T-helper 1 cell treated with Interleukin-12 subunit alpha and Interleukin-12 subunit beta and Interleukin-4 antibody, amounts not matched to agents 30 ng/mL and 1 ng/mL, for 36 hours (primary cell): ENCODE data around the gene NKAPD1. TPM values are rescaled to one million over a fixed set of nuclear protein-coding genes. Genes with fewer than 3 reads are reported as not detected.
"Not testable (repeated sequence)": the region's sequence is repeated elsewhere in the genome, so short reads cannot be mapped to it uniquely, and the experiment has no call there.

Experiments
- intact Hi-C: fragments of 100-400 bp; cut with micrococcal nuclease; formaldehyde crosslinking; loops from one replicate; pipeline ENCODE4 v1.15.1; 2024
- total RNA-seq: library from RNA; stranded (reverse); gene quantifications from 2 replicates; pipeline ENCODE4 v1.2.3, GENCODE V29; 2022

Gene NKAPD1, protein sequence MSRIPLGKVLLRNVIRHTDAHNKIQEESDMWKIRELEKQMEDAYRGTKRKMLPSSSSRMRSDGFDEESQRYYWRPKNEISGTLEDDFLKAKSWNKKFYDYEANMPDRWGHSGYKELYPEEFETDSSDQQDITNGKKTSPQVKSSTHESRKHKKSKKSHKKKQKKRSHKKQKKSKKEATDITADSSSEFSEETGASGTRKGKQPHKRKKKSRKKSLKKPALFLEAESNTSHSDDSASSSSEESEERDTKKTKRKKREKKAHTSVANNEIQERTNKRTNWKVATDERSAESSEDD
- 20.6 and 22.5 TPM in 2 replicates for total RNA-seq

DNA sequence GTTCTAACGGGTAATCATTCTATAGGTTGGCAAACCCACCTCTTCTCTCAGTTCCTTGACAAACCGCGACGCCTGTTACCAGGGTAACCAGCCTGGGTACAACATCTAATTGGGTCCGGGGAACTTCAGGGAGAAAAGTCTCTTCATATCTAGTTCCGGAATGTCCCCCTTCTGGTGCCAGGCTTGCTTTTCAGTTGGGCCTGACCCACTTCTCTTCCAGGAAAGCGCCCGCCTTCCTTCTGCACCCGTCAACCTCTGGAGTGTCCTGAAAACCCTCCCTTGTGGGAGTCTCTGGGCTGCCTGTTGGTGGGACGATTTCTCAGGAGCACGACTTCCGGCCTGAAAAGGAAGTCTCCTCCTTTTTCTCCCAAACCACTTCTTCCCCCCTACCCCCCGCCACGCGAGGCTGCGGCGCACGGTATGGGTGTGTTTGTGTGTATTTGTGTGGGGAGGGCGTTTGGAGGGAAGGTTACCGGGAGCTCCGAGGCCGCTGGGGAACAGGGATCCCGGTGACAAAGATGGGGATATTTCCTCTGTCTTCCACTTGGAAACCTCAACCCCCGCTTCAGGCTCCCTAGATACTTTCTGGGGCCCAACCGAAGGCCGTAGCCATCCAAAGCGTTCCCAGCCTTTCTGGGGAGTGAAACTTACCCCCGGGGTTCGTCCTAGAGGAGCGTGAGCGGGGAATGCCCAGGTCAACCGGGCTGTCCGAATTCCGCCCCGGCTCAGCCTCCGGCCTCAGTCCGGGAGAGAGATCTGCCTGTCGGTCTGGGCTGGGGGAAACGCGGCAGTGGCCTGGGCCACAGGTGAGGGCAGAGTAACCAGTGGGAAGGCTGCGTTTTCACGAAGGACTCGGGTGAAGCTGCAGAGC is at the start of gene NKAPD1, which contains the start of gene PIH1D2:
Gene NKAPD1 (plus strand): TSS at position 359 of the 871 bp plus-strand sequence. CDS start 1,276 bp downstream, outside the sequence.
Gene PIH1D2 (minus strand): TSS at position 77 of the 871 bp plus-strand sequence. CDS start 843 bp downstream, outside the sequence.
- intact Hi-C loops, result loop anchor here (1.0 to 5.0 kb wide), 11 partner anchors 12 to 1240 kb away; partner anchors contain the start of genes ALG9, CFAP68, DLAT and FDXACB1

DNA sequence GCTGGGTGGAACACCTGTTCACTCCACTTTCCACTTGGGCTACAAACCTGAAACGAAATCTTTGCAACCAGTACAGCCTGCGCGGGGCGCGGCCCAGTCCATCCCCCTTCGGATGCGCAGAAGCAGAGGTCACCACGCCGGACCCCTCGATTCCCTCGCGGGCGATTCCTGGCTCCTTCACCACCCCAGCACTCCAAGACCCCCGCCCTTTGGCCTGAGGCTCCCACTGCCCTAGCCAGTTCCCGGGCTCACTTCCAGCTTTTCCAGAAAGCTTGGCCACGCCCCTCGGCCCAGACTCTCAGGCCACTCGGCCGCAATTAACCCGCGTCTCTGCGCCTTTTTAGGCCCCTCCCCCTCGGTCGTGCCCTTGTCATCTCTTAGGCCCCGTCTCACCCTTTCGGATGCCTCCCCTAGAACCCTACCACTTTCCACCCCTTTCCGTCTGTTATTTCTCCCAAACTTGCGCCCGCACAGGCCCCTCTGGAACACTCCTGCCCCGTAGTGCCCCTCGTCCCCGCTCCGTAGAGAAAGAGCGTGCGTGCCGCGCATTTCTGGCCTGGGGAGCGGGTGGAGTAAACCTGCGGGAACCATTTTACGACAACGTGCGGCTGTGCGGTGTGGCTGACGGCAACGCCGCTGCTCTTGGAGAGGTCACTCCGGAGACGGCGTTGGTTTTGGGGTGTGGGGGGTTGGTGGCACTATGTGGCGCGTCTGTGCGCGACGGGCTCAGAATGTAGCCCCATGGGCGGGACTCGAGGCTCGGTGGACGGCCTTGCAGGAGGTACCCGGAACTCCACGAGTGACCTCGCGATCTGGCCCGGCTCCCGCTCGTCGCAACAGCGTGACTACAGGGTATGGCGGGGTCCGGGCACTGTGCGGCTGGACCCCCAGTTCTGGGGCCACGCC is 49.1 kb upstream of the NKAPD1 start, which contains the start of gene DLAT:
Gene DLAT (plus strand): TSS at position 636 of the 906 bp plus-strand sequence. CDS start 65 bp downstream, at position 701.
- intact Hi-C loops, result loop anchor here (1.0 to 10.0 kb wide), 12 partner anchors 42 to 423 kb away; partner anchors contain the start of genes ALG9, CFAP68, FDXACB1 and NKAPD1

DNA sequence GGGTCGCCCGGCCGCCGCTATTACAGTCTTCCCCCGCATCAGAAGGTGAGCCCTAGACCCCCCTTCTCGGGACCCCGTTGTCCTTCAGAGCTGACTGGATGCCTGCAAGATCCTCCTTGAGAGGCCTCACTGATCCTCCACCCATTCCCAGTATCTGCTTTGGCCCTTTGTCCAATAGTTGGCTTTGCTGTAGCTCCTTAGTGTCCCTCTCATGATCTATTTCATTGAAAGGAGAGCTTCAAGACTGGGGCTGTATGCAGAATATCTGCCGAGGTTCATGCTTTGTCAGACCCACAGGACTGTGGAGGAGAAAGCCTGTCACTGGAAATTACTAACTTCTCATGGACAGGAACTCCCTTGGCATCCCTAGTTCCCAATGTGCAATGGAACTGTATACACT is 48.4 kb upstream of the NKAPD1 start:
- intact Hi-C loops, result loop anchor here (1.0 to 10.0 kb wide), 11 partner anchors 43 to 423 kb away; partner anchors contain the start of genes ALG9, CFAP68, FDXACB1 and NKAPD1

DNA sequence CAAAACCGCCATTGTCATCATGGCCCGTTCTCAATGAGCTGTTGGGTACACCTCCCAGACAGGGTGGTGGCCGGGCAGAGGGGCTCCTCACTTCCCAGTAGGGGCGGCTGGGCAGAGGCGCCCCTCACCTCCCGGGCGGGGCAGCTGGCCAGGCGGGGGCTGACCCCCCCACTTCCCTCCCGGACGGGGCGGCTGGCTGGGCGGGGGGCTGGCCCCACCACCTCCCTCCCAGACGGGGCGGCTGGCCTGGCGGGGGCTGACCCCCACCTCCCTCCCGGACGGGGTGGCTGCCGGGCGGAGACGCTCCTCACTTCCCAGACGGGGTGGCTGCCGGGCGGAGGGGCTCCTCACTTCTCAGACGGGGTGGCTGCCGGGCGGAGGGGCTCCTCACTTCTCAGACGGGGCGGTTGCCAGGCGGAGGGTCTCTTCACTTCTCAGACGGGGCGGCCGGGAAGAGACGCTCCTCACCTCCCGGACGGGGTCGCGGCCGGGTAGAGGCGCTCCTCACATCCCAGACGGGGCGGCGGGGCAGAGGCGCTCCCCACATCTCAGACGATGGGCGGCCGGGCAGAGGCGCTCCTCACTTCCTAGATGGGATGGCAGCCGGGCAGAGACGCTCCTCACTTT is 47.2 kb upstream of the NKAPD1 start:
- intact Hi-C loops, result loop anchor here (5.0 to 10.0 kb wide), 2 partner anchors 255 to 262 kb away; partner anchors contain the start of gene PPP2R1B

DNA sequence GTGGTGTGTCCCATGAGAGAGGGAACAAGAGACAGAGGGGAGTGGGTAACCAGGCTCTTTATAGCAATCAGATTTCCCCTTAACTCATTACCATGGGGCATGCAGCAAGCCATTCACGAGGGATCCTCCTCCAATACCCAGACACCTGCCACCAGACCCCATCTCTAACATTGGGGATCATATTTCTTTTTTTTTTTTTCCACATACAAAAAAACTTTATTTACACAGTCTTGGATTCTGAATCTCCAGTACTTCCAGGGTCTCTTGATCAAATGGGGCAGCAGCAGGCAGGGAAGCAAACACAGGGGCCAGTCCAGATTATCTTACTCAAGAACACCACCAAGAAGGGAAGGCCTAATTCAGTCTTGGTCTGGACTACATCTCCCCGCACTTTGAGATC is 44.6 kb upstream of the NKAPD1 start:
- intact Hi-C loops, result loop anchor here (5.0 to 10.0 kb wide), 2 partner anchors 253 to 265 kb away; partner anchors contain the start of gene PPP2R1B

DNA sequence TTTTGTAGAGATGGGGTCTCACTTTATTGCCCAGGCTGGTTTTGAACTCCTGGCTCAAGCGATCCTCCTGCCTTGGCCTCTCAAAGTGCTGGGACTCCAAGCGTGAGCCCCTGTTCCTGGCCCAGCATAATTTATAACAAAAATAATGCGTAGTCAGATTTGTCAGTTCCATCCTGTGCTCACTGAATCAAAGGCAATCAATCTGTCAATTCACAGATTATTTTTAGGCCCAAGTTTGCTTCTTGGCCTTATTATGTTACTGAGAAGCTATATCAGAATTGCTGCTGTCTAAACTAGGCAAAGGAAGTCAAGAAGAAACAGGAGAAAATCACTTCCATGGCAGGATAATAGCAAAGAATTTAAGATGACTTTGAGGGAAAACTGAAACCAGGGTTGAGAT is 40.2 kb upstream of the NKAPD1 start:
- intact Hi-C loops, result no loop called here

DNA sequence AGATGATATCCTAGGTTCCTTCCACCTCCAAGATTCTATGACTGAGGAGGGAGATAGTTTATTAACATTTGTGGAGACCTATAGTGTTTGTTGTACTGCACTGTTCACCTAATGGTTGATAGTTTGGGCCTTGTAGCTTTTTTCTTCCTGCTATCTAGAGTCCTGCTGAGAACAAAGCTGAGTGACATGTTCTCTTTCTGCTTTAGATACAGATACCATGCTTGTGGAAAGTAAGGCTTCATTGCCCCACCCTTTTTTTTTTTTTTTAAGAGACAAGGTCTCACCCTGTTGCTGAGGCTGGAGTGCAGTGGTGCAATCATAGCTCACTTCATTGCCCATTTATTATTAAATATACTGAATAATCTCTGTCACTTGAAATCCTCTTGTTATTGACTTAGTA is 36.6 kb upstream of the NKAPD1 start:
- intact Hi-C loops, result no loop called here

DNA sequence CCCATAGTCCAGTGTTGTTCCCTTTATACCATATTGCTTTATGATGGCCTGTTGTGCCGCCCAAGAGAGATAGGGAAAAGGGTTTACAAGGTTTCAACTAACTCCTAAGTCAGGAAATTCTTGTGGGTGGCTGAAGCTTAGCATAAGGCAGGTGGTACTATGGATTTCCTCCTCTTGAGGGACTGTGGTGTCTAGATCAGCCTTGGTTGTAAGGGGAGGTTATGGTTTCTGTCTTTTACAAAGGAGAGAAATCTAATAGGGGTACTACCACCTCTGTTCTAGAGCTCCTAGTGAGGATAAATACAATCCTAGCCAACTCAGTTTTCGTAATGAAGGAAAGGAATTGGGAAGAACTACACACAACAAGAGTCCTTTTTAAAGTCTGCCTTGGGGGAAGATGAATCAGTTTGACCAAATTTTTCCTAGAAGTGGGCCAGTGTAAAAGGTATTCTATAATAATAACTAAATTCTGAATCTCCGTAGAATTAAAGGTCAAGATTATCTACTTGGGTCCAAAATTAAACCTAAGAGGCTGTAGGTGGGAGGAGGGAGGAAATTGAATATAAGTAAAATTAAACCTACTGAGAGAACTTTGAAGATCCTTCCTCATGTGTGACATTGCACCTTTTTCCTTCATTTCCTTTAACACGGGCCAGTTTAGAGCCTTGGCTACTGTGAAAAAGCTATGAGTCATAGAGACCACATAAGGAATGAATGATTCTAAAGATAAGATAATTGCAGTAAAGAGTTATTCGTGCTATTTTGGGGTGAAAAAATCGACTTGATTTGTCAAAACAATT is 31.7 kb upstream of the NKAPD1 start:
- intact Hi-C loops, result no loop called here

DNA sequence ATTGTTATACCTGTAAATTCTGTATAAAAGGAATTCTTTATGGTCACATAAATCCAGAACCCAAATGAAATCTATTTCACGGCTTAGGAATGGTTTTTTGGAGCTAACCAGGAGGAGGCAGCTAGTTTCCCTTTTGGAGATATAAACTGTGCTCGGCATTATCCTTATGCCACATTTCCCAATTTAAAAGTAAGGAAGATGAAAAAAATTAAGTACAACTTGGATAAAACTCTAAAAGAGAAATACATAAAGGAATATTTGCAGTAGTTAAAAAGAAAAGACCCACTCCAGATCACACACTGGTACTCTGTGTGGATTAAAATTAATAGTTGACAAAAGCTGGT is 31.2 kb upstream of the NKAPD1 start:
- intact Hi-C loops, result no loop called here

DNA sequence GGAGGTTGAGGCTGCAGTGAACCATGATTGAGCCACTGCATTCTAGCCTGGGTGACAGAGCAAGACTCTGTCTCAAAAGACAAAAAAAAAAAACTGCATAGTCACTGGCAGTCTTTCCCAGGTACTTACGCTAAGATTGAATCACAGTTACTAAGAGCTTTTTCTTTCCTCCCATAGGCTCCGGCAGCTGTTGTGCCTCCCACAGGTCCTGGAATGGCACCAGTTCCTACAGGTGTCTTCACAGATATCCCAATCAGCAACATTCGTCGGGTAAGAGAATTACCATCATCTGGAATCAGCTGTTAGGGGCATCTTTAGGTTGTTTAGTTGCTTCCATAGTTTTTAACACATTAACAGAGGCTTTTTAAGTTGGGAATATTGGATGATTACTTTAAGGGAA is 29.1 kb upstream of the NKAPD1 start:
- intact Hi-C loops, result no loop called here

DNA sequence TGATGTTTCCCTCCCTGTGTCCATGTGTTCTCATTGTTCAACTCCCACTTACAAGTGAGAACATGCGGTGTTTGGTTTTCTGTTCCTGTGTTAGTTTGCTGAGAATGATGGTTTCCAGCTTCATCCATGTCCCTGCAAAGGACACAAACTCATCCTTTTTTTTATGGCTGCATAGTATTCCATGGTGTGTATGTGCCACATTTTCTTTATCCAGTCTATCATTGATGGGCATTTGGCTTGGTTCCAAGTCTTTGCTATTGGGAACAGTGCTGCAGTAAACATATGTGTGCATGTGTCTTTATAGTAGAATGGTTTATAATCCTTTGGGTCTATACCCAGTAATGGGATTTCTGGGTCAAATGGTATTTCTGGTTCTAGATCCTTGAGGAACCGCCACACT is 27.5 kb upstream of the NKAPD1 start:
- intact Hi-C loops, result not testable (repeated sequence)

DNA sequence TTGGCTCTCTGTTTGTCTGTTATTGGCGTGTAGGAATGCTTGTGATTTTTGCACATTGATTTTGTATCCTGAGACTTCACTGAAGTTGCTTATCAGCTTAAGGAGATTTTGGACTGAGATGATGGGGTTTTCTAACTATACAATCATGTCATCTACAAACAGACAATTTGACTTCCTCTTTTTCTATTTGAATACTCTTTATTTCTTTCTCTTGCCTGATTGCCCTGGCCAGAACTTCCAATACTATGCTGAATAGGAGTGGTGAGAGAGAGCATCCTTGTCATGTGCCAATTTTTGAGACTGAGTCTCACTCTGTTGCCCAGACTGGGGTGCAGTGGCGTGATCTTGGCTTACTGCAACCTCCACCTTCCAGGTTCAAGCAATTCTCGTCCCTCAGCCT is 25.8 kb upstream of the NKAPD1 start:
- intact Hi-C loops, result not testable (repeated sequence)

DNA sequence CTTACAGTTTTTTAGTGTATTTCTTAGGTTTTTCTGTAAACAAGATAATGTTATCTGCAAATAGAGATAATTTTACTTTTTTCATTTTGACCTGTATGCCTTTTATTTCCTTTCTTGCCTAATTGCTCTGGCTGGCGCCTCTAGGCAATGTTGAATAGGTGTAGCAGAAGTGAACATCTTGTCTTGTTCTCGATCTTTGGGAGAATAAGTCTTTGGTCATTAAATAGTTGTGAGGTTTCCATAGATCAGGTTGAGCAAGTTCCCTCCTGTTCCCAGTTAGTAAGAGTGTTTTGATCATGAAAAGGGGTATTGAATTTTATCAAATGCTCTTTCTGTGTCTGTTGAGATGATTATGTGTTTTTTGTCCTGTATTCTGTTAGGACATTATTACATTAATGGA is 24.3 kb upstream of the NKAPD1 start:
- intact Hi-C loops, result no loop called here

DNA sequence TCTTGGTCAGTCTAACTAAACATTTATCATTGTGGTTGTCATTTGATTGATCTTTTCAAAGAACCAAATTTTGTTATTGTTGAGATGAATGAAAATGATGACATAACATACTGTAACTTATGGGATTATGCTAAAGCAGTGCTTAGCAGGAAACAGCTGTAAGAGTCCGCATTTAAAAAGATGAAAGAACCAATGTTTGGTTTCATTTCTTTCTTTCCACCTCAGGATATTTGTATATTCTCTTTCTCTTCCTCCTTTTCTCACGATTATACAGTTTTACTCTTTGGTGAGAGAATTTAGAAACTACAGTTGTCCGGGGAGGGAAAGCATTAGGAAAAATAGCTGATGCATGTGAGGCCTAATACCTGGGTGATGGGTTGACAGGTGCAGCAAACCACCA is 23.4 kb upstream of the NKAPD1 start:
- intact Hi-C loops, result no loop called here

DNA sequence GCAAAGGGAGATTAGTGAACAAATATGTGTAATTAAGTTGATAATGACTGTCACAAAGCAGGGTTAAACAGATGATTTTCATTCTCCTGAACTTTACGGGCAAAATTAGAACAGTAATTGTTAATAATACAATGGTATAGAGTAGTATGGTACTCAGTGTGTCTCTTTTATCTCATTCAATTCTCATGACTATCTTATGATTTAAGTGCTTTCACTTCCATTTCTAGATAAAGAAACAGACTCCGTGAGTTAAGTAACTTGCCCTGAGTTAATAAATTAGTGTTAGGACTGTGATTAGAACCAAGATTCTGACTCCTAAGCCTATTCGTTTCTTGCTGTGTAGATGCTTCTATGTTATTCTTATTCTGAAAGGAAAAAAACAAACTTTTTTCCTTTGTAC is 22.3 kb upstream of the NKAPD1 start:
- intact Hi-C loops, result no loop called here

DNA sequence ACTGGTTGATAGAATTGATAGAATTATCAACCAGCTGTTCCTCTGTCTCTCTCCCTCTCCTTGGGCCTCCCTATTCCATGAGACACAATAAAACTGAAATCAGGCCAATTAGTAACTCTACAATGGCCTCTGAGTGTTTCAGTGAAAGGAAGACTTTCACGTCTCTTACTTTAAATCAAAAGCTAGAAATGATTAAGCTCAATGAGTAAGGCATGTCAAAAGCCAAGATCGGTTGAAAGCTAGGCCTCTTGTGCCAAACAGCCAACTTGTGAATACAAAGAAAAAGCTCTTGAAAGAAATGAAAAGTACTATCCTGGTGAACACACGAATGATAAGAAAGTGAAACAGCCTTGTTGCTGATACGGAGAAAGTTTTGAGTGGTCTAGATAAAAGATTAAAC is 16.9 kb upstream of the NKAPD1 start:
- intact Hi-C loops, result no loop called here

DNA sequence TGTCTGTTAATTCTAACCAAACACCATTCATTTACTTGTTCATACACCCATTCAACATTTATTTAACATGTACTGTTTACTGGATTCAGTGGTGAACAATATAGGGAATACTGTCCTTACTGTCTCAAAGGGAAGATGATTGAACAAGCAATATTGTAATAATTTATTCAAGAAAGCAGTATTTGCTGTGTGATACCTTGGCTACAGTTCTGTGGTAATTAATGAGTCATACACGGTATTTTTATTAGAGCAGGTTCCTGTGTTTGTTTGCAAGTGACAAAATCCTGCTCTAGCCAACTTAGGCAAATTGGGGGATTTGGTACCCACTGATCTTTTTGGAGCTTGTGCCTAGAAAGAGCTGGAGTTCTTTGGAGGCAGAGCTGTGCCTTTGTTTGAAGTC is 16.0 kb upstream of the NKAPD1 start:
- intact Hi-C loops, result no loop called here

DNA sequence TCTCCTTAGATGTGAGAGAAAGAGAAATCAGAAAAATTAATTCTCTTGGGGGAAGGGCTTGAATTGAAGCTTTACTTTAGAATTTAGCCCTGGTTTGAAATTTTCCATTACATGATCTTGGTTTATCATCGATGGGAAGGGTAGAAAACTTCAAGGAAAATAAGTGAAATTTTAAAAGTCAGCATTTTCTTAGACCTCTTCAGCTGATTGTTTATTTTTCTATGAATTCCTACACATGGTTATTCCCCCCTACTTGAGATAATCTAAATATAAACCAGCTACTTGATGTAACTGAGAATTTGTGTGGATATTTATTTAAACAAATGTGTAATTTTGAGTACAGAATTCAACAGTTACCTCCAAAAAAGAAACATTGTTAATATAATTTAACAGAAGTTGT is 11.2 kb upstream of the NKAPD1 start:
- intact Hi-C loops, result no loop called here

DNA sequence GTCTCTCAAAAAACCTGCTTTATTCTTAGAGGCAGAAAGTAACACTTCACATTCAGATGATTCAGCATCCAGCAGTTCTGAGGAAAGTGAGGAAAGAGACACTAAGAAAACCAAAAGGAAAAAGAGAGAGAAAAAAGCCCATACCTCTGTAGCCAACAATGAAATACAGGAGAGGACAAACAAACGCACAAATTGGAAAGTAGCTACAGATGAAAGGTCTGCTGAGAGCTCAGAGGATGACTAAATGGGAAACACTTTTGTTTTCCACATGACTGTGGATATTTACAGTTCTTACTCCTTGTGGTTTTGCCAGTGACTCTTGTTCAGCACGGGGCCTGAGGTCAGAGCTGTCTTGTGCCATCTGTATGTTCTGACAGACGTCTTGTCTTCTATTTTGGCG is 8.6 kb downstream of the NKAPD1 start:
- intact Hi-C loops, result loop anchor here (10.0 kb wide), 1 partner anchor 1792 kb away; the partner anchor contains the start of gene USP28
